Right renal pelvis (tissue), 4 donors: Measurements from ENCODE around the gene CHRDL1. TPM values are rescaled to one million over a fixed set of nuclear protein-coding genes. Genes with fewer than 3 reads are reported as not detected.
"Not testable (repeated sequence)": the region's sequence is repeated elsewhere in the genome, so short reads cannot be mapped to it uniquely, and the experiment has no call there.

Source experiments
- DNase-seq, 4 donors: peaks; one replicate each; pipeline ENCODE4 v3.0.0-alpha.2; 2013; ENCODE audit warnings: low read depth in 4 of 4, low spot score in 3 of 4, missing footprints in 1 of 4
- polyA plus RNA-seq, 4 donors: library from polyadenylated mRNA; unstranded; fragments of 120-200 nt; gene quantifications; one replicate each; pipeline ENCODE4 v1.2.1, GENCODE V29; 2013; ENCODE audit not compliant: insufficient read length in 4 of 4

The CHRDL1 gene
- polyA plus RNA-seq, 4 donors, result 9.9 to 13.7 (median 11.5) TPM

DNA sequence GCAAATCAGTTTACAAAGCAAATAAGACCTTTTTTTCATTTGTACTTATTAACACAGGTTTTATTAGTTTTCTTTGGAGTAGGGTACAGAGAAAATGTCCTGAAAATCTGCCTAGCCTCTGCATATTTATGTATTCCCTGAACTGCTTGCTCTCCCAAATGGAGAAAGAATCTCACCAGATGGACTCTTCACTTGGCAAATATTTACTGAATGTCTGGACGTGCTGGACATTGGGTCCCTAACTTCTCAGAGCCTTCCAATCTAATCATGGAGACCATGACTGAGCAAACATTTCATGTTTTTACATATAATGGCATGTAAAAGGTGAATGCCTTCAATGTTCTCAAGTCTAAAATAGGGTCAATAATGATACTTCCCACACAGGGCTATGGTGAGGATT, 126.0 kb downstream of the CHRDL1 start:
- DNase-seq, result no peak

DNA sequence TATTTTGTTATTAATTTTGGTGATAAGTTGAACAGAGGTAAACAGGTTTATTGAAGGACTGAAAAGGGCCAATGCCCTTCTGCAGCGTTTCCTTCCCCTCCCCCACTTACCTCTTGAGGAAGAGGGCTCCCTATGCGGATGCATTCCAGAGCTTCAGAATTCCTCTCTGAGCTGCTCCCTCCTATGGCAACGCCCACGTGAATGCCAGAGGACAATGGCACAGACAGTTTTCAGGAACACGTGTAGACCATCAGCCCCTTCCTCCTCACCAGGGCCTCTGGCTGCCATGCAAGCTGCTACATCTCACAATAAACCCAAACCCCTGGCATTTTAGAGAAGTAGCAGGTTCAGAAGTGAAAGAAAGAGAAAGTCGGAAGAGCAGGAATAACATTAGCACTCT, 127.9 kb downstream of the CHRDL1 start:
- DNase-seq, result no peak

DNA sequence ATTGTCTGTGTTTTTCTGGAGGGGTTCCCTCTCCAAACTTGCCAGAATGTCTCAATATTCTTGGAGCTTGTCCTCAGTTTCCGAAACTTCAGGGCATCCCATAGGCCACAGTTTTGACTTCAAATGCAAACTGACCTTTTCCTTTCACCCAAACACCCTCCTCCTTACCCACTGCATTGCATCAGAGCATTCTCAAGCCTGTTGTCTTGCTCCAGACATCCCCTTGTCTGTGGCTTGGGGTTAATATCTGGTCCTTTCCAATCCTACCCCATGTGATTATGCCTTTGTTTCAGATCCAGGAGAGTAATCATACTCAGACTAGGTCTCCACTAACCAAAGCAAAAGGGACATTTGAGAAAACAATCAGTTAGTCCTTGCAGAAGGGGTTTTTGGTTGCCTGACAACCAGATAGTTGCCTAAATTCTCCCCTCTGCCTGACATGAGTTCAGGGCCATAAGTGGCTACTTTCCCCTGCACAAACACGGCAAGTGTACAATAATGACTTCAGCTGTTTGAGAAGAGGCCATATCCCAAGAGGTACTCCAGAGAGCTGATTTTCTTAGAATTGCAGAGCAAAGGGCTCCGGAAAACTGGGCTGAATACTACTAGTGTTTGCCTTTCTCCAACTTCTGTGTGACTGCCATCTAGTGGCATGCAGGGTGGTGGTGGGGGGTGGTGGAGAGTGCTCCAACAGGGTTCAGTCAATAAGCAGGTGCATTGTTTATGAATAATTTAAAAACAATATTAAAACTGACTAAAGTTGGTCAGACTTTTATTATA, 130.2 kb downstream of the CHRDL1 start:
- DNase-seq, result peak in 1 of 4 donors; percentile 3

DNA sequence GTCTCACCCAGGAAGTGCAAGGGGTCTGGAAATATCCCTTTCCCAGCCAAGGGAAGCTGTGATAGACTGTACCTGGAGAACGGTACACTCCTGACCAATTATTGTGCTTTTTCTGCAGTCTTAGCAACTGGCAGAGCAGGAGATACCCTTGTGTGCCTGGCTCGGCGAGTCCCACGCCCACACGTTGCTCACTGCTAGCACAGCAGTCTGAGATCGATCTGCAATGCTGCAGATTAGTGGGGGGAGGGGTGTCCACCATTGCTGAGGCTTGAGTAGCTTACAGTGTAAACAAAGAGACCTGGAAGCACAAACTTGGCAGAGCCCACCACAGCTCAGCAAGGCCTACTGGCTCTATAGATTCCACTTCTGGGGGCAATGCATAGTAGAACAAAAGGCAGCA, 138.5 kb downstream of the CHRDL1 start:
- no peak for DNase-seq

DNA sequence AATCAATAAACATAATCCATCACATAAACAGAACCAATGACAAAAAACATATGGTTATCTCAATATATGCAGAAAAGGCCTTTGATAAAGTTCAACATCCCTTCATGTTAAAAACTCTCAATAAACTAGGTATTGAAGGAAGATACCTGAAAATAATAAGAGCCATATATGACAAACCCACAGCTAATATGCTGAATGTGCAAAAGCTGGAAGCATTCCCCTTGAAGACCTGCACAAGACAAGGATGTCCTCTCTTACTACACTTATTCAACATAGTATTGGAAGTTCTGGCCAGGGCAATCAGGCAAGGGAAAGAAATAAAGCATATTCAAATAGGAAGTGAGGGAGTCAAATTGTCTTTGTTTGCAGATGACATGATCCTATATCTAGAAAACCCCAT, 141.3 kb downstream of the CHRDL1 start:
- not testable (repeated sequence) for DNase-seq

DNA sequence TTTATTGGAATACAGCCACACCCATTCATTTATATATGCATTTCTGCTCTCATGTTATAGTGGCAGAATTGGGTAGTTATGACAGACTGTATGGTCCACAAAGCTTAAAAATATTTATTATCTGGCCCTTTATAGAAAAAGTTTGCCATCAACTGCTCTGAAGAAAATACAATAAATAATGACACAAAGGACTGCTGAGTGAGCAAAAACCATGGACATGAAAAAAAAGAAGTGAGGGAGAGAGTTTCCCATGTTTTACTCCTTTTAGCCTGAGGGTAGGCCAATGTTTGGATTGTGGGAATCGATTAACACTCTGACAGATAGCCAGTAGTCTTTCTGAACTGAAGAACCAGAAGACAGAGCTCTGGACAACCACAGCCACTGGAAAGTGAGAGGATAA, 149.2 kb downstream of the CHRDL1 start:
- DNase-seq, result no peak
